K562 (cell line): ENCODE data around the gene CYP4F12. TPM values are rescaled to one million over a fixed set of nuclear protein-coding genes. Genes with fewer than 3 reads are reported as not detected.
A peak's percentile ranks its signal among the peaks of the same experiment; 100 is the strongest.

Experiments used
- DMBX1 ChIP-seq: fragments of 250-450 bp; sonication (Bioruptor Pico); IDR thresholded peaks from 2 replicates; pipeline ENCODE4 v1.8.0; 2022; ENCODE audit warnings: inconsistent platforms, mild to moderate bottlenecking, moderate library complexity, borderline replicate concordance
- FOXP1 ChIP-seq: sonication (generic); formaldehyde crosslinking; IDR thresholded peaks from 2 replicates; pipeline ENCODE4 v1.8.0; 2022; ENCODE audit warnings: mild to moderate bottlenecking, missing genetic modification reagents
- HDAC2 ChIP-seq: fragments of 450-650 bp; IDR thresholded peaks from 2 replicates; pipeline ENCODE4 v1.6.1; 2016; ENCODE audit warnings: mild to moderate bottlenecking
- RFX5 ChIP-seq: IDR thresholded peaks from 2 replicates; pipeline ENCODE4 v1.6.1; 2011; ENCODE audit warnings: low read depth, mild to moderate bottlenecking, improper control_type of control experiment, low read length
- SRSF9 ChIP-seq: fragments of 200-400 bp; formaldehyde crosslinking; IDR thresholded peaks from 2 replicates; pipeline ENCODE4 v1.6.1; 2017; ENCODE audit warnings: low read depth, low read length, borderline replicate concordance
- ZC3H11A ChIP-seq: IDR thresholded peaks from 2 replicates; pipeline ENCODE4 v1.6.1; 2012; ENCODE audit warnings: low read depth, low read length, improper control_type of control experiment
- ZKSCAN3 ChIP-seq: fragments of 250-450 bp; sonication (Bioruptor Pico); IDR thresholded peaks from 2 replicates; pipeline ENCODE4 v1.4.0; 2020
- ZNF79 ChIP-seq: fragments of 250-450 bp; sonication (Bioruptor Pico); IDR thresholded peaks from 2 replicates; pipeline ENCODE4 v1.4.0; 2020; ENCODE audit warnings: low read depth, mild to moderate bottlenecking, moderate library complexity
- polyA plus RNA-seq, 8 experiments: library from polyadenylated mRNA; depleted of rRNA in 4 of 8; stranded (reverse) in 5 of 8; unstranded in 3 of 8; fragments of >200 nt; fragmentation: Nextera tagmentation in 2 of 8; fragmentation: Illumina TruSeq in 1 of 8; extraction: Ambion mirVana in 2 of 8; extraction: Trizol in 1 of 8; gene quantifications; 2 replicates each; pipeline versions ENCODE4 v1.2.1 to v1.2.3, GENCODE V29; 2011 to 2014; ENCODE audit warnings: inconsistent platforms in 1 of 8, missing spikeins in 1 of 8
- total RNA-seq, 7 experiments: library from RNA; depleted of rRNA in 6 of 7; stranded (reverse); fragments of >200 nt in 6 of 7; fragmentation: Illumina TruSeq in 2 of 7; extraction: Trizol in 2 of 7; gene quantifications; 2 replicates each; pipeline versions ENCODE4 v1.2.1 to v1.2.3, GENCODE V29; 2011 to 2021; ENCODE audit warnings: low replicate concordance in 1 of 7
- TF ChIP-seq, protein P1 (sequence below): sonication (generic); formaldehyde crosslinking; IDR thresholded peaks from 2 replicates; pipeline ENCODE4 v1.8.1; 2023; ENCODE audit warnings: mild to moderate bottlenecking, missing genetic modification reagents
- TF ChIP-seq, protein P2 (sequence below): fragments of 250-450 bp; sonication (Bioruptor Pico); IDR thresholded peaks from 2 replicates; pipeline ENCODE4 v1.8.0; 2022; ENCODE audit warnings: moderate library complexity, mild to moderate bottlenecking, inconsistent platforms
- TF ChIP-seq, protein P3 (sequence below), 2 experiments: fragments of 450-650 bp; IDR thresholded peaks; 2 replicates each; pipeline ENCODE4 v1.6.1; 2018; ENCODE audit warnings: mild to moderate bottlenecking in 2 of 2, low read depth in 1 of 2; ENCODE audit not compliant: partially characterized antibody in 2 of 2
- TF ChIP-seq, protein P4 (sequence below): fragments of 250-450 bp; sonication (Bioruptor Pico); IDR thresholded peaks from 2 replicates; pipeline ENCODE4 v1.8.0; 2021; ENCODE audit warnings: moderate library complexity, mild to moderate bottlenecking, inconsistent platforms
- TF ChIP-seq, protein P5 (sequence below): fragments of 250-450 bp; sonication (Bioruptor Pico); IDR thresholded peaks from 2 replicates; pipeline ENCODE4 v1.9.0; 2021; ENCODE audit warnings: mild to moderate bottlenecking, inconsistent platforms

Gene CYP4F12
- total and polyA plus RNA-seq, 9 of the 15 experiments (the other 6 are each of a cell fraction or from before 2014, with no cell fraction given), result not detected

DNA sequence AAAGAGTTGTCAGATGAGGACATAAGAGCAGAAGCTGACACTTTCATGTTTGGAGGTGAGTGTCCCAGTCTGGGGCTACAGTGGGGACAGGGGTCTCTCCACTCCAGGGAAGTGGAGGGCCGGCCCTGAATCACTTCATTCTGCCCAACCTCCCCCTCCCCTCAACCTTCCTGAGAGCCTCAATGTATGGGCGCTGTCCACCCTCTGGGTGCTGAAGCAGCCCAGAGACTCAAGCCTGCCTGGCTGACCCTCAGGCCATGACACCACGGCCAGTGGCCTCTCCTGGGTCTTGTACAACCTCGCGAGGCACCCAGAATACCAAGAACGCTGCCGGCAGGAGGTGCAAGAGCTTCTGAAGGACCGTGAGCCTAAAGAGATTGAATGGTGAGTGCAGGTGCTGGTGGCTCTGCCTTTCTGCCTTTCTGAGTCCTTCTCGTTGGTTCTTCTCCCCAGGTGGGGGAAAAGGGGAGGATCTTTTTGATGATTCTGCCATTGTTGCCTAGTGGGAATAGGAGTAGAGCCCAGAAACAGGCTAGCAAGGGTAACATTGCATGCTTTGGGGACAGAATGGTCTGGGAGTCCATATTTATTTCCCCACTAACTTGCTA lies 49.1 kb upstream of the CYP4F12 start (continued):
- TF ChIP-seq SRSF9, result no peak
- TF ChIP-seq, protein P1, sequence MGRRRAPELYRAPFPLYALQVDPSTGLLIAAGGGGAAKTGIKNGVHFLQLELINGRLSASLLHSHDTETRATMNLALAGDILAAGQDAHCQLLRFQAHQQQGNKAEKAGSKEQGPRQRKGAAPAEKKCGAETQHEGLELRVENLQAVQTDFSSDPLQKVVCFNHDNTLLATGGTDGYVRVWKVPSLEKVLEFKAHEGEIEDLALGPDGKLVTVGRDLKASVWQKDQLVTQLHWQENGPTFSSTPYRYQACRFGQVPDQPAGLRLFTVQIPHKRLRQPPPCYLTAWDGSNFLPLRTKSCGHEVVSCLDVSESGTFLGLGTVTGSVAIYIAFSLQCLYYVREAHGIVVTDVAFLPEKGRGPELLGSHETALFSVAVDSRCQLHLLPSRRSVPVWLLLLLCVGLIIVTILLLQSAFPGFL (CRISPR knock-in tag), result no peak
- no peak for TF ChIP-seq HDAC2
- TF ChIP-seq RFX5, result no peak
- TF ChIP-seq, protein P2, sequence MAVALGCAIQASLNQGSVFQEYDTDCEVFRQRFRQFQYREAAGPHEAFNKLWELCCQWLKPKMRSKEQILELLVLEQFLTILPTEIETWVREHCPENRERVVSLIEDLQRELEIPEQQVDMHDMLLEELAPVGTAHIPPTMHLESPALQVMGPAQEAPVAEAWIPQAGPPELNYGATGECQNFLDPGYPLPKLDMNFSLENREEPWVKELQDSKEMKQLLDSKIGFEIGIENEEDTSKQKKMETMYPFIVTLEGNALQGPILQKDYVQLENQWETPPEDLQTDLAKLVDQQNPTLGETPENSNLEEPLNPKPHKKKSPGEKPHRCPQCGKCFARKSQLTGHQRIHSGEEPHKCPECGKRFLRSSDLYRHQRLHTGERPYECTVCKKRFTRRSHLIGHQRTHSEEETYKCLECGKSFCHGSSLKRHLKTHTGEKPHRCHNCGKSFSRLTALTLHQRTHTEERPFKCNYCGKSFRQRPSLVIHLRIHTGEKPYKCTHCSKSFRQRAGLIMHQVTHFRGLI (CRISPR knock-in tag), result no peak
- TF ChIP-seq, protein P3, sequence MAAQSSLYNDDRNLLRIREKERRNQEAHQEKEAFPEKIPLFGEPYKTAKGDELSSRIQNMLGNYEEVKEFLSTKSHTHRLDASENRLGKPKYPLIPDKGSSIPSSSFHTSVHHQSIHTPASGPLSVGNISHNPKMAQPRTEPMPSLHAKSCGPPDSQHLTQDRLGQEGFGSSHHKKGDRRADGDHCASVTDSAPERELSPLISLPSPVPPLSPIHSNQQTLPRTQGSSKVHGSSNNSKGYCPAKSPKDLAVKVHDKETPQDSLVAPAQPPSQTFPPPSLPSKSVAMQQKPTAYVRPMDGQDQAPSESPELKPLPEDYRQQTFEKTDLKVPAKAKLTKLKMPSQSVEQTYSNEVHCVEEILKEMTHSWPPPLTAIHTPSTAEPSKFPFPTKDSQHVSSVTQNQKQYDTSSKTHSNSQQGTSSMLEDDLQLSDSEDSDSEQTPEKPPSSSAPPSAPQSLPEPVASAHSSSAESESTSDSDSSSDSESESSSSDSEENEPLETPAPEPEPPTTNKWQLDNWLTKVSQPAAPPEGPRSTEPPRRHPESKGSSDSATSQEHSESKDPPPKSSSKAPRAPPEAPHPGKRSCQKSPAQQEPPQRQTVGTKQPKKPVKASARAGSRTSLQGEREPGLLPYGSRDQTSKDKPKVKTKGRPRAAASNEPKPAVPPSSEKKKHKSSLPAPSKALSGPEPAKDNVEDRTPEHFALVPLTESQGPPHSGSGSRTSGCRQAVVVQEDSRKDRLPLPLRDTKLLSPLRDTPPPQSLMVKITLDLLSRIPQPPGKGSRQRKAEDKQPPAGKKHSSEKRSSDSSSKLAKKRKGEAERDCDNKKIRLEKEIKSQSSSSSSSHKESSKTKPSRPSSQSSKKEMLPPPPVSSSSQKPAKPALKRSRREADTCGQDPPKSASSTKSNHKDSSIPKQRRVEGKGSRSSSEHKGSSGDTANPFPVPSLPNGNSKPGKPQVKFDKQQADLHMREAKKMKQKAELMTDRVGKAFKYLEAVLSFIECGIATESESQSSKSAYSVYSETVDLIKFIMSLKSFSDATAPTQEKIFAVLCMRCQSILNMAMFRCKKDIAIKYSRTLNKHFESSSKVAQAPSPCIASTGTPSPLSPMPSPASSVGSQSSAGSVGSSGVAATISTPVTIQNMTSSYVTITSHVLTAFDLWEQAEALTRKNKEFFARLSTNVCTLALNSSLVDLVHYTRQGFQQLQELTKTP (IDR thresholded peaks at IDR 0.05; ENCODE audit: low read depth in 1 of 2, partially characterized antibody in 2 of 2), result peak in 1 of 2 experiments; percentile 48
- no peak for TF ChIP-seq ZNF79 (CRISPR knock-in tag)
- TF ChIP-seq, protein P4, sequence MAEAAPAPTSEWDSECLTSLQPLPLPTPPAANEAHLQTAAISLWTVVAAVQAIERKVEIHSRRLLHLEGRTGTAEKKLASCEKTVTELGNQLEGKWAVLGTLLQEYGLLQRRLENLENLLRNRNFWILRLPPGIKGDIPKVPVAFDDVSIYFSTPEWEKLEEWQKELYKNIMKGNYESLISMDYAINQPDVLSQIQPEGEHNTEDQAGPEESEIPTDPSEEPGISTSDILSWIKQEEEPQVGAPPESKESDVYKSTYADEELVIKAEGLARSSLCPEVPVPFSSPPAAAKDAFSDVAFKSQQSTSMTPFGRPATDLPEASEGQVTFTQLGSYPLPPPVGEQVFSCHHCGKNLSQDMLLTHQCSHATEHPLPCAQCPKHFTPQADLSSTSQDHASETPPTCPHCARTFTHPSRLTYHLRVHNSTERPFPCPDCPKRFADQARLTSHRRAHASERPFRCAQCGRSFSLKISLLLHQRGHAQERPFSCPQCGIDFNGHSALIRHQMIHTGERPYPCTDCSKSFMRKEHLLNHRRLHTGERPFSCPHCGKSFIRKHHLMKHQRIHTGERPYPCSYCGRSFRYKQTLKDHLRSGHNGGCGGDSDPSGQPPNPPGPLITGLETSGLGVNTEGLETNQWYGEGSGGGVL, result no peak
- TF ChIP-seq, protein P5, sequence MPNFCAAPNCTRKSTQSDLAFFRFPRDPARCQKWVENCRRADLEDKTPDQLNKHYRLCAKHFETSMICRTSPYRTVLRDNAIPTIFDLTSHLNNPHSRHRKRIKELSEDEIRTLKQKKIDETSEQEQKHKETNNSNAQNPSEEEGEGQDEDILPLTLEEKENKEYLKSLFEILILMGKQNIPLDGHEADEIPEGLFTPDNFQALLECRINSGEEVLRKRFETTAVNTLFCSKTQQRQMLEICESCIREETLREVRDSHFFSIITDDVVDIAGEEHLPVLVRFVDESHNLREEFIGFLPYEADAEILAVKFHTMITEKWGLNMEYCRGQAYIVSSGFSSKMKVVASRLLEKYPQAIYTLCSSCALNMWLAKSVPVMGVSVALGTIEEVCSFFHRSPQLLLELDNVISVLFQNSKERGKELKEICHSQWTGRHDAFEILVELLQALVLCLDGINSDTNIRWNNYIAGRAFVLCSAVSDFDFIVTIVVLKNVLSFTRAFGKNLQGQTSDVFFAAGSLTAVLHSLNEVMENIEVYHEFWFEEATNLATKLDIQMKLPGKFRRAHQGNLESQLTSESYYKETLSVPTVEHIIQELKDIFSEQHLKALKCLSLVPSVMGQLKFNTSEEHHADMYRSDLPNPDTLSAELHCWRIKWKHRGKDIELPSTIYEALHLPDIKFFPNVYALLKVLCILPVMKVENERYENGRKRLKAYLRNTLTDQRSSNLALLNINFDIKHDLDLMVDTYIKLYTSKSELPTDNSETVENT (CRISPR knock-in tag), result no peak
- no peak for TF ChIP-seq ZKSCAN3 (CRISPR knock-in tag)
- TF ChIP-seq ZC3H11A, result no peak
- no peak for TF ChIP-seq FOXP1 (CRISPR knock-in tag)
- TF ChIP-seq DMBX1 (CRISPR knock-in tag), result peak; percentile 81; the same call in 1 of the 2 replicates
